ENCODE measurements around the gene RAI1.

The RAI1 gene

DNA sequence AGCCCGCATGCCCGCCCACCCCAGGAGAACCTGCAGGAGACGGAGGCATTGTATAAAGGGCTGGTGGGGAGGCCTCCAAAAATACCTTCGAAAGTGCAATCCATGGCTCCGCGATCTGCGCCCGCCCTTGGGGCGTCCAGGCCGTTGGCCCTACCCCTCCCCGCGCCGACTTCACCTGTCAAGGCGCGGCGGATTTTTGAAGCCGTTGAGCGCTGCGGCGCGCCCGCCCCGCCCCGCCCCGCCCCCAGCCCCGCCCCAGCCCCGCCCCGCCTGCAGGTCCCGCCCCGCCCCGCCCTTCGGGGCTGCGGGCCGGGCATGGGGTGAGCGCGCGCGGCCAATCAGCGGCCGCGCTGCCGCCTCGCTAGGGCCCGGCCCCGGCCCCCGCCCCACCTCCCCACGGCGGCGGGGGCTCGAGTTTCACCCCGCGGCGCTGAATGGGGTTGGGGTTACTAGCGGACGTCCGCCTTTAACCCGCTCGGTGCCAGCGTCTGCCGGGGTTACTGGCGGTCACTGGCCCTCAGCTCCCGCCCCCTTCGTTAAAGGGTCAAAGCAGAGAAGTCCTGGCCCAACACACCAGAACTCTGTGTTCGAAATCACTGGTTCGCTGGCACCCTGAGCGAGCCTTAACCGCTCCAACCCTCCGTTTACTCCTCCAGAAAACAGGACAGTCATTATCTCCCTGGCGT, 142.3 kb downstream of the RAI1 start:
- H3K27ac ChIP-seq: peak overlapping the region; percentile 97
- ChIA-PET POLR2A (ENCODE audit: low non-redundant PET) (interaction anchor here (0.5 kb wide), 1 partner anchor 13 kb away, joined by 9 read pairs; no protein-coding TSS in a partner anchor), CTCF (no interaction called here)
- peak; percentile 98 for DNase-seq (ENCODE audit: low spot score)
- TF ChIP-seq, protein P1, sequence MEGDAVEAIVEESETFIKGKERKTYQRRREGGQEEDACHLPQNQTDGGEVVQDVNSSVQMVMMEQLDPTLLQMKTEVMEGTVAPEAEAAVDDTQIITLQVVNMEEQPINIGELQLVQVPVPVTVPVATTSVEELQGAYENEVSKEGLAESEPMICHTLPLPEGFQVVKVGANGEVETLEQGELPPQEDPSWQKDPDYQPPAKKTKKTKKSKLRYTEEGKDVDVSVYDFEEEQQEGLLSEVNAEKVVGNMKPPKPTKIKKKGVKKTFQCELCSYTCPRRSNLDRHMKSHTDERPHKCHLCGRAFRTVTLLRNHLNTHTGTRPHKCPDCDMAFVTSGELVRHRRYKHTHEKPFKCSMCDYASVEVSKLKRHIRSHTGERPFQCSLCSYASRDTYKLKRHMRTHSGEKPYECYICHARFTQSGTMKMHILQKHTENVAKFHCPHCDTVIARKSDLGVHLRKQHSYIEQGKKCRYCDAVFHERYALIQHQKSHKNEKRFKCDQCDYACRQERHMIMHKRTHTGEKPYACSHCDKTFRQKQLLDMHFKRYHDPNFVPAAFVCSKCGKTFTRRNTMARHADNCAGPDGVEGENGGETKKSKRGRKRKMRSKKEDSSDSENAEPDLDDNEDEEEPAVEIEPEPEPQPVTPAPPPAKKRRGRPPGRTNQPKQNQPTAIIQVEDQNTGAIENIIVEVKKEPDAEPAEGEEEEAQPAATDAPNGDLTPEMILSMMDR (conservative IDR thresholded peaks at IDR 0.05; ENCODE audit: low read depth): no peak

DNA sequence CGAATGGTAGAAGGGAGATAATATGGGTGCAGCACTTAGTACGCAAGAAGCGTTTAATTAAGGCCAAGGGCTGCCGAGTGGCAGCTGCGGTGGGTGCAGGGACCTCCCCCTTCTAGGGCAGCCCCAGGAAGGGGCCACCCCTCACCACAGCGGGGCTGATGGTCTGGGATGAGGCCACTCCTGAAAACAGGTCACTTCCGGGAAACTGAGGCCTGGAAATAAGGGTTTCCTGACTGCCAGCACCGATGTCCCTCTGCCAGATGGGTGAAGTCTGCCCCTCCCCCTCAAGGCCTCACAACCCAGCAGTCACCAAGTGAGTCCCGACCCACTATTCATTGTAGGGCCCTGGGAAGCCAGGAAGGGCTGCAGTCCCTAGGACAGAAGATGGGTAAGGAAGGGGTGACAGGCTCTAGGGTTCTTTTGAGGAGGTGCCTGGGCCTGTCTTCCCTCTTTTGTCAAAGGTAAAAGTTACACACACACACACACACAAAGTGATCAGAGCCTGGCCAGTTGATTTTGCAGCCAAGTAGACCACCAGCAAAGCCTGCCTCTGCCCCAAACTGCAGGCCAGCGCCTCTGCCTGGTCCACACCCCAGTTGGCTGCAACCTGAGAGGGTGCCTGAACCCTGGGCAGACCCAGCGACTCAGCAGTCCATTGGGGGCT, 143.0 kb downstream of the RAI1 start:
- H3K27ac ChIP-seq: peak overlapping the region; percentile 97
- TF ChIP-seq, protein P1 (conservative IDR thresholded peaks at IDR 0.05; ENCODE audit: low read depth): no peak
- CTCF ChIA-PET: interaction anchor here (0.5 kb wide), 1 partner anchor 9 kb away, joined by 3 read pairs; no protein-coding TSS in a partner anchor
- no peak for DNase-seq (ENCODE audit: low spot score)
- POLR2A ChIA-PET (ENCODE audit: low non-redundant PET): interaction anchor here (0.5 kb wide), 1 partner anchor 13 kb away, joined by 9 read pairs; no protein-coding TSS in a partner anchor

- CTCF ChIA-PET: interaction anchor here (0.5 kb wide), 1 partner anchor 8 kb away, joined by 3 read pairs; no protein-coding TSS in a partner anchor
- DNase-seq (ENCODE audit: low spot score): no peak
Observed at GRCh38 chr17:17824783-17825614, 143.7 kb downstream of the RAI1 start.

GRCh38 chr17:17826342-17826713, 145.1 kb downstream of the RAI1 start:
- DNase-seq (ENCODE audit: low spot score): no peak
- POLR2A ChIA-PET (ENCODE audit: low non-redundant PET): interaction anchor here (0.8 kb wide), 1 partner anchor 10 kb away, joined by 8 read pairs; the partner anchor contains the start of gene SREBF1
- TF ChIP-seq, protein P1 (conservative IDR thresholded peaks at IDR 0.05; ENCODE audit: low read depth): no peak
- H3K27ac ChIP-seq: peak overlapping the region; percentile 97
- CTCF ChIA-PET: interaction anchor here (0.6 to 0.9 kb wide), 2 partner anchors 34 to 207 kb away, joined by 3 to 6 read pairs; no protein-coding TSS in a partner anchor

More at GRCh38 chr17:17824783-17825614, 143.7 kb downstream of the RAI1 start:
- POLR2A ChIA-PET (ENCODE audit: low non-redundant PET): no interaction called here
- TF ChIP-seq, protein P1 (conservative IDR thresholded peaks at IDR 0.05; ENCODE audit: low read depth): no peak
- H3K27ac ChIP-seq: peak overlapping the region; percentile 97

DNA sequence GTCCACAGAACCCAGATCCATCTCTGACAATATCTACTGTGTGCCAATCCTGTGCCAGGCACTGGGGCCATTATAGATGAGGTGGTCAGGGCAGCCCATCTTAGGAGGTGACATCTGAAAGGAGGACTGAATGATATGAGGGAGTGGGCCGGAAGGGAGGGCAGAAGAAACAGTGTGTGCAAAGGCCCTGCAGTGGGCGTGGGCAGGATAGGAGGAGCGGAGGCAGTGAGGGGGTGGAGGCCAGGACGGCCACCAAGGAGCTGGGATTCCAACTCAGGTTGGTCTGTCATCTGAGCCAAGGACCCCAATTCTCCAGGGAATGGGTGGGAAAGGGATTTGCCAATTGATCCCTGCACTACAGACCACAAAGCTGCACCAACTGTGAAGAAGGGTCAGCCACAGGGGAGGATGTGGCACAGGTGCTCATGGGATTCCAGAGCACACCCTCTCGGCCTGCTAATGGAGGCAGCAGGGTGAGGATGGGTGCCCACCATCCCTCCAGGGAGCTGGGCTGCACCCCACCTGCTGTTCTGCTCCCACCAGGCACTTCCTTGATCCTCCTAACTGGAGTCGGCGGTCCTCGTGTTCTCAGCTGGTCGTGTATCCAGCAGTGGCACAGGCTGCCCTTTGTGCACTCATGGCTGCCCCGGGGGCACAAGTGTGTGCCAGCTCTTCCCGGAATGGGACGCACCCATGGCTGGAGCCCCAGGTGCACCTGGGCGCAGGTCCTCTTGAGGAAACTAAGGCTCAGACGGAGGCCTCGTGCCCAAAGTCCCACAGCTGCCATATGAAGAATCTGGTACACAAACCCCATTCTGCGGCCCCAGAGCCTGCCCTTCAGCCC, 145.9 kb downstream of the RAI1 start:
- peak overlapping the region; percentile 97 for H3K27ac ChIP-seq
- DNase-seq (ENCODE audit: low spot score): no peak
- ChIA-PET POLR2A (ENCODE audit: low non-redundant PET) (interaction anchor here (2.1 kb wide), 1 partner anchor 10 kb away, joined by 13 read pairs; the partner anchor contains the start of gene SREBF1), CTCF (interaction anchor here (0.6 kb wide), 2 partner anchors 206 to 326 kb away, joined by 3 to 4 read pairs; no protein-coding TSS in a partner anchor)
- TF ChIP-seq, protein P1 (conservative IDR thresholded peaks at IDR 0.05; ENCODE audit: low read depth): no peak
